Activated CD4-positive, alpha-beta T cell treated with anti-CD3 and anti-CD28 coated beads, Interleukin-2, amount 10 ng/mL, durations not matched to agents 7 days and 5 days (primary cell): ENCODE results near the gene SKAP1. TPM values are rescaled to one million over a fixed set of nuclear protein-coding genes. Genes with fewer than 3 reads are reported as not detected.

Experiments used
- CTCF ChIA-PET: fragments of 350-600 bp; sonication (Branson Sonifier 250); formaldehyde crosslinking; loops from one replicate; lab custom pipeline; 2021; ENCODE audit warnings: antibody characterized with exemption; lab: Charles Lee
- POLR2A ChIA-PET: fragments of 350-600 bp; sonication (Branson Sonifier 250); formaldehyde crosslinking; loops from one replicate; lab custom pipeline; 2021; ENCODE audit warnings: antibody characterized with exemption; lab: Charles Lee
- DNase-seq: peaks from one replicate; pipeline ENCODE4 v3.0.0-alpha.2; 2020
- H3K27ac Mint-ChIP-seq: one replicate; pipeline ENCODE4 v1.8.0; 2021; ENCODE audit warnings: mild to moderate bottlenecking, moderate library complexity, mixed read lengths
- H3K27me3 Mint-ChIP-seq: one replicate; pipeline ENCODE4 v1.8.0; 2021; ENCODE audit warnings: mixed read lengths
- H3K36me3 Mint-ChIP-seq: one replicate; pipeline ENCODE4 v1.8.0; 2021; ENCODE audit warnings: low read depth, mixed read lengths
- H3K4me1 Mint-ChIP-seq: one replicate; pipeline ENCODE4 v1.8.0; 2021; ENCODE audit warnings: mixed read lengths
- H3K4me3 Mint-ChIP-seq: one replicate; pipeline ENCODE4 v1.8.0; 2021; ENCODE audit warnings: mild to moderate bottlenecking, moderate library complexity, mixed read lengths
- H3K9me3 Mint-ChIP-seq: one replicate; pipeline ENCODE4 v1.8.0; 2021; ENCODE audit warnings: mixed read lengths
- total RNA-seq, 2 experiments: library from RNA; stranded (reverse); gene quantifications; one replicate each; pipeline ENCODE4 v1.2.3, GENCODE V29; 2021

Gene SKAP1
- total RNA-seq, 2 experiments from 2014 or later: 123 to 144 TPM

- Mint-ChIP-seq H3K4me3 (no peak overlapping the region), H3K4me1 (peaks cover 8% of the 10 kb centered on the region), H3K27me3 (no peaks in the 10 kb centered on the region), H3K36me3 (peaks cover 16% of the 10 kb centered on the region), H3K9me3 (no peaks in the 10 kb centered on the region), H3K27ac (no peak overlapping the region)
- POLR2A ChIA-PET: no interaction called here
- DNase-seq: no peak
- CTCF ChIA-PET: interaction anchor here (0.6 kb wide), 2 partner anchors 21 to 90 kb away, joined by 3 read pairs; no protein-coding TSS in a partner anchor
These were observed 292.4 kb downstream of the SKAP1 start for GRCh38 chr17:48137656-48138055.

DNA sequence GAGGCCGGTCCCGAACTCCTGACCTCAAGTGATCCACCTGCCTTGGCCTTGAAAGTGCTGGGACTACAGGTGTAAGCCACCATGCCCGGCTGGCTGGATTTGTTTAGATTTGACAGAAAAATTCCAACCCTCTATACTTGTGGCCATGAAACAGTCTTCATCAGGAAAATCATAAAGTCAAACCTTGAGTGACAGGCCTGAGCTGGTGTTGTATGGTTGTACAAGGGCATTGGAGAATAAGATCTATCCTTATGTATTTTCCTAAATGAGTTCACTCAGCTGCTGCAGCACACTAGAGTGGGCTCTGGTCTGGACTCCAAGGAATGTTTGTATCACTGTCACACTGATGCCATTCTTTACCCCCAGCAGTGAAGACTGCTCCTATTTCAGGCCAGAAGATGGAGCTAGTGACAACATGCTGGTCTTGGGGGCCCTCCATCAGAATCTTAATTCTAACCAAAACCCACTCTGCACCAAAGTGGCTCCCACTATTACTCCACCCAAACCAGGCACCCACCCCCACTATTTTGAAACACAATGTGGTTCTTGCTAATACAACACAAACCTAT is 295.0 kb downstream of the SKAP1 start:
- Mint-ChIP-seq H3K27ac (no peak overlapping the region), H3K4me1 (peaks cover under 1% of the 10 kb centered on the region), H3K27me3 (no peaks in the 10 kb centered on the region), H3K9me3 (no peaks in the 10 kb centered on the region), H3K4me3 (no peak overlapping the region), H3K36me3 (peaks cover 14% of the 10 kb centered on the region)
- no peak for DNase-seq
- ChIA-PET CTCF (interaction anchor here (1.1 kb wide), 1 partner anchor 28 kb away, joined by 3 read pairs; no protein-coding TSS in a partner anchor), POLR2A (no interaction called here)

- DNase-seq: no peak
- no peaks in the 10 kb centered on the region for H3K9me3 Mint-ChIP-seq
- peak overlapping the region; percentile 2 for H3K27ac Mint-ChIP-seq
- ChIA-PET POLR2A (no interaction called here), CTCF (interaction anchor here (0.9 to 1.6 kb wide), 3 partner anchors 16 to 45 kb away, joined by 3 read pairs; no protein-coding TSS in a partner anchor)
- H3K4me3 Mint-ChIP-seq: no peak overlapping the region
- H3K36me3 Mint-ChIP-seq: peaks cover 12% of the 10 kb centered on the region
- H3K4me1 Mint-ChIP-seq: no peaks in the 10 kb centered on the region
- H3K27me3 Mint-ChIP-seq: no peaks in the 10 kb centered on the region
These were observed 297.6 kb downstream of the SKAP1 start for GRCh38 chr17:48132385-48132784.

- Mint-ChIP-seq H3K4me1 (no peaks in the 10 kb centered on the region), H3K36me3 (peaks cover 11% of the 10 kb centered on the region), H3K4me3 (no peak overlapping the region), H3K27me3 (no peaks in the 10 kb centered on the region), H3K27ac (peak overlapping the region; percentile 69), H3K9me3 (no peaks in the 10 kb centered on the region)
- POLR2A ChIA-PET: interaction anchor here (0.6 kb wide), 1 partner anchor 357 kb away, joined by 3 read pairs; no protein-coding TSS in a partner anchor
- CTCF ChIA-PET: interaction anchor here (0.6 to 1.6 kb wide), 3 partner anchors 17 to 142 kb away, joined by 3 to 4 read pairs (median 3); no protein-coding TSS in a partner anchor
- peak; percentile 75 for DNase-seq
These were observed 298.7 kb downstream of the SKAP1 start for GRCh38 chr17:48131216-48131824.

DNA sequence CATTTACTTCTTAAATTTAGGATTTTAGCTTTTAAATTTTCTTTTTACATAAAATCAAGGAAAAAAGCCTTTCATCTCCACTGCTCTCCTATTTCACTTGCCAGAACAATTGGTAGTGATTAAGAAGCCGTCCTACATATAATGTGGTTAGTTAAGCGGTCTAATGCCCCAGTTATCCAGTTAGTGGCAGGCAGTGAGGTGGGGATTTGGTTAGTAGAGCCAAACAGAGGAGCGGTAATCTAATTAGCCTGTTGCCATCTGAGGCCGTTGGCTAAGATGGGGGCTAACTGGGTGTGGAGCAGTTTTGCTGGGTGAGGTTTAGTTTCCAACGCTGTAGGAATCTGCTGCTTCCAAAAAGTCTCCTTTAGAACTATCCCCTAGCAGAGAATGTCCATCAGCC is 300.0 kb downstream of the SKAP1 start:
- ChIA-PET POLR2A (no interaction called here), CTCF (interaction anchor here (0.7 to 1.2 kb wide), 2 partner anchors 50 to 62 kb away, joined by 3 to 4 read pairs; no protein-coding TSS in a partner anchor)

GRCh38 chr17:48128400-48128799 is 301.6 kb downstream of the SKAP1 start:
- no peak for DNase-seq
- H3K27me3 Mint-ChIP-seq: no peaks in the 10 kb centered on the region
- ChIA-PET CTCF (interaction anchor here (0.9 to 1.3 kb wide), 4 partner anchors 15 to 498 kb away, joined by 3 to 5 read pairs (median 3); partner anchors contain the start of gene HOXB9), POLR2A (no interaction called here)
- no peaks in the 10 kb centered on the region for H3K9me3 Mint-ChIP-seq
- no peak overlapping the region for H3K4me3 Mint-ChIP-seq
- no peak overlapping the region for H3K27ac Mint-ChIP-seq
- H3K36me3 Mint-ChIP-seq: peaks cover 10% of the 10 kb centered on the region
- H3K4me1 Mint-ChIP-seq: no peaks in the 10 kb centered on the region

More for the DNA sequence above, 300.0 kb downstream of the SKAP1 start:
- DNase-seq: no peak
- no peak overlapping the region for H3K27ac Mint-ChIP-seq
- no peaks in the 10 kb centered on the region for H3K27me3 Mint-ChIP-seq
- no peaks in the 10 kb centered on the region for H3K9me3 Mint-ChIP-seq
- peaks cover 10% of the 10 kb centered on the region for H3K36me3 Mint-ChIP-seq
- no peaks in the 10 kb centered on the region for H3K4me1 Mint-ChIP-seq
- H3K4me3 Mint-ChIP-seq: no peak overlapping the region

DNA sequence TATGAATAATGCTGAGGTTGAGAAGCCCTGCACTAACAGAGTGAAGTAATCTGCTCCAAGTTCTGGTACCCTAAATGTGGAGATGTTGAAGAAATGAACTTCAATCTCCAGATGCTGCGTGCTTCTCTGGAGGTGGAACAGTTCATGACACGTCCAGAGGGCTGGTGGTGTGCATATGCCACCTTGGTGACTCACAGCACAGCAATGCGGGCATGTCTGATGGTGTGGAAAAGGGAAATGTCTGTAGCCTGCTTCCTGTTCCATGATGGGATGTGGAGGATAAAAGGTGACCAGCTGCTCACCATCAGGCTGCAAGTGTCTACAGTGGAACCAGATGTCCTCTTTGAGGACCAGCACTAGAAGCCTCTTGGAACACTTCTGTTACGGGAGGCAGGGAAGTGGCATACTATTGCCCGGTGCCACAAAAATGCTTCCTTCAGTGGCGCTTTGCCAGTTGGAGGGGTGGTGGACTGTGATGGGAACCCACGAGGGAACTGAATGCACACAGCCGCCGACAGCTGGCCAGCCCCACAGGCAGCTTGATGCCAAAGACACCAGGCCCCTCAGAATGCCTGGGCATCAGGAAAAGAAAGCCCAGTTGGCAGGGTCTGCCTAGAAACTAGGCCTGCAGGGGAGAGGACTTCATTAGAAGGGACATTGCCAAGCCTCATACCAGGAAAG is 302.5 kb downstream of the SKAP1 start:
- Mint-ChIP-seq H3K9me3 (no peaks in the 10 kb centered on the region), H3K4me1 (no peaks in the 10 kb centered on the region), H3K36me3 (peaks cover 17% of the 10 kb centered on the region), H3K27me3 (no peaks in the 10 kb centered on the region), H3K4me3 (no peak overlapping the region), H3K27ac (no peak overlapping the region)
- ChIA-PET POLR2A (no interaction called here), CTCF (no interaction called here)
- DNase-seq: no peak

- ChIA-PET CTCF (interaction anchor here (1.5 kb wide), 1 partner anchor 21 kb away, joined by 4 read pairs; no protein-coding TSS in a partner anchor), POLR2A (no interaction called here)
- H3K9me3 Mint-ChIP-seq: no peaks in the 10 kb centered on the region
- H3K27ac Mint-ChIP-seq: no peak overlapping the region
- no peak overlapping the region for H3K4me3 Mint-ChIP-seq
- no peaks in the 10 kb centered on the region for H3K27me3 Mint-ChIP-seq
- peaks cover 19% of the 10 kb centered on the region for H3K36me3 Mint-ChIP-seq
- no peaks in the 10 kb centered on the region for H3K4me1 Mint-ChIP-seq
- DNase-seq: no peak
These were observed 303.5 kb downstream of the SKAP1 start for GRCh38 chr17:48126532-48126850.

- ChIA-PET CTCF (interaction anchor here (1.5 kb wide), 1 partner anchor 20 kb away, joined by 4 read pairs; no protein-coding TSS in a partner anchor), POLR2A (no interaction called here)
- H3K36me3 Mint-ChIP-seq: peaks cover 20% of the 10 kb centered on the region
- no peaks in the 10 kb centered on the region for H3K27me3 Mint-ChIP-seq
- H3K4me3 Mint-ChIP-seq: no peak overlapping the region
- H3K4me1 Mint-ChIP-seq: no peaks in the 10 kb centered on the region
- DNase-seq: no peak
- H3K9me3 Mint-ChIP-seq: no peaks in the 10 kb centered on the region
- no peak overlapping the region for H3K27ac Mint-ChIP-seq
These were observed 304.0 kb downstream of the SKAP1 start for GRCh38 chr17:48125829-48126531.

DNA sequence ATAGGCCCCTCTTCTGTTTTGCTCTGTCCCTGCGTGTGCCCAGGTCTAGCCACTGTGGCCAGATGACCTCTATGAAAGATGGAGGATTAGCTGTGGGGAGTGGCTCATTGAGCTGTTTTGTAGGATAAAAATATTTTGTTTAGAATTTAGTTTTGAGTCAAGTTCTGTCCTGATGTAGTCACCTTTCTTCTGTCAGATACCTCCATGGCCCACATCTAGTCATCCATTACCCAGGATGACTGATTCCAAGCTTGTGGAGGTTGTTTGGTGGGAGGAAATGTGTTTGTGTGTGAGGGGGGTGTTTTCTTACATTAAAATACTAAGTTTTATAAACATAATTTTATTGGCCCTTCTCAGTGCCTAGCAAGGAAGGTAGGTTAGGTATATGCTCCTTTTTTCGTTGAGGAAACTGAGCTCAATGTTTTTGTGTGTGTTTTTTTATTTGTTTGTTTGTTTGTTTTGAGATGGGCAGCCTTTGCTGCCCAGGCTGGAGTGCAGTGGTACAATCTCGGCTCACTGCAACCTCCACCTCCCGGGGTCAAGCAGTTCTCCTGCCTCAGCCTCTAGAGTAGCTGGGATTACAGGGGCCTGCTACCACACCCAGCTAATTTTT is 306.1 kb downstream of the SKAP1 start:
- ChIA-PET CTCF (interaction anchor here (0.8 to 1.2 kb wide), 5 partner anchors 16 to 38 kb away, joined by 3 to 5 read pairs (median 3); partner anchors contain the start of gene SNX11), POLR2A (no interaction called here)
- DNase-seq: no peak
- H3K36me3 Mint-ChIP-seq: peaks cover 28% of the 10 kb centered on the region
- no peak overlapping the region for H3K4me3 Mint-ChIP-seq
- H3K27ac Mint-ChIP-seq: no peak overlapping the region
- no peaks in the 10 kb centered on the region for H3K9me3 Mint-ChIP-seq
- no peaks in the 10 kb centered on the region for H3K4me1 Mint-ChIP-seq
- no peaks in the 10 kb centered on the region for H3K27me3 Mint-ChIP-seq

DNA sequence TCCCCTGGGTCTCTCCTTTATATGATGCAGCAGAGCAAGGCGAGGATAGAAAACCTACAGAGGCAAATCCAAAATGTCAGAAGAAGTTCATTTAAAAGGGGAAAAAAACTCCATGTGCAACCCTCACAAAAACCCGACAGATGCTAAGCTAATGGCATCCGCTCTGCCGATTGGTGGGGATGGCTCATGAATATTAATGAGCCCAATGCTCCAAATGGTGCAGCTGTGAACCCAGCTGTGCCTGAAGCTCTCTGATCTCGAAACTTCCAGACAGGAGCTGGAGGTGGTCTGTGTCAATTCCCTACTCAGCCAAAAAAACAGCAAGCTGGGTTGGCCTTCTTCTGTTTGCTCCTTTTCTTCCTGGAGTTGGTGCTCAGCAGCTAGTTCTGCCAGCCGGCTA is 306.9 kb downstream of the SKAP1 start:
- CTCF ChIA-PET: interaction anchor here (0.6 to 1.2 kb wide), 5 partner anchors 15 to 105 kb away, joined by 3 to 6 read pairs (median 4); partner anchors contain the start of gene SNX11
- H3K27ac Mint-ChIP-seq: no peak overlapping the region
- H3K4me1 Mint-ChIP-seq: no peaks in the 10 kb centered on the region
- peaks cover 32% of the 10 kb centered on the region for H3K36me3 Mint-ChIP-seq
- no peak overlapping the region for H3K4me3 Mint-ChIP-seq
- POLR2A ChIA-PET: no interaction called here
- no peaks in the 10 kb centered on the region for H3K9me3 Mint-ChIP-seq
- no peak for DNase-seq
- no peaks in the 10 kb centered on the region for H3K27me3 Mint-ChIP-seq

DNA sequence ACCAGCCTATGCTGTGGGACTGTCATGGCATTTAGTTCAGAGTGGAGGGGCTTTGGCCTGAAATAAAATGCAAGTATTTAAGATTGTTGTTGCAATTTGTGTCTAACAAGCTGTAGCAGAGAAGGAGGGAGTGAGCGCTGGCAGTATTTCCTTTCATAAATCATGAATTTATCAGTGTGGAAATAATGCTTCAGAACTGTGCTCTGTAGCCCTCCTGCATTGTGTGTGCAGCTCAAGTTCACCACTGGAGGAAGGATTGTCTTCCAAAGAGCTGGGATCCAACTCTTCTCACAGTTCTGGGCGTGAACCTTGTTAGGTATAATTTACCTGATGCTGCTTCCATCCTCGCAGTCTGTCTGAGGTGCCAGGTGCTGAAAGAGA is 307.4 kb downstream of the SKAP1 start:
- no peak overlapping the region for H3K27ac Mint-ChIP-seq
- peaks cover 35% of the 10 kb centered on the region for H3K36me3 Mint-ChIP-seq
- POLR2A ChIA-PET: no interaction called here

More for the DNA sequence above, 307.4 kb downstream of the SKAP1 start:
- H3K9me3 Mint-ChIP-seq: no peaks in the 10 kb centered on the region
- H3K4me1 Mint-ChIP-seq: no peaks in the 10 kb centered on the region
- no peaks in the 10 kb centered on the region for H3K27me3 Mint-ChIP-seq
- DNase-seq: no peak
- CTCF ChIA-PET: interaction anchor here (0.6 to 1.5 kb wide), 5 partner anchors 15 to 414 kb away, joined by 3 to 4 read pairs (median 3); partner anchors contain the start of gene SNX11
- no peak overlapping the region for H3K4me3 Mint-ChIP-seq
